NCI-H774 (cell line): Measurements from ENCODE around the gene SLC23A2.
A peak's percentile ranks its signal among the peaks of the same experiment; 100 is the strongest.
"Not testable (repeated sequence)": the region's sequence is repeated elsewhere in the genome, so short reads cannot be mapped to it uniquely, and the experiment has no call there.

Experiments
- DNase-seq: peaks from one replicate; lab custom pipeline; 2025; lab: John Stamatoyannopoulos, UW

SLC23A2 gene

GRCh38 chr20:5005326-5005725 is 4.0 kb upstream of the SLC23A2 start:
- no peak for DNase-seq

DNA sequence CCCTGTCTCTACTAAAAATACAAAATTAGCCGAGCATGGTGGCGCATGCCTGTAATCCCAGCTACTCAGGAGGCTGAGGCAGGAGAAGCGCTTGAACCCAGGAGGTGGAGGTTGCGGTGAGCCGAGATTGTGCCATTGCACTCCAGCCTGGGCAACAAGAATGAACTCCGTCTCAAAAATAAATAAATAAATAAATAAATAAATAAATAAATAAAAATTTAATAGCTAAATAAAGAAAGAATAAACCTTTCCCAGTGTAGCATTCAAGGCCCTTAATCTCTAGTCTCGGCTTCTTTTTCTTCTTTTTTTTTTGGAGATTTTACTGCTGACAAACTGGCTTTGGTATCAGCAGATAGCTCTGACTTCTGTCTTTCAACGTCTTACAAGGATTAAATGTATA is 3.5 kb upstream of the SLC23A2 start:
- not testable (repeated sequence) for DNase-seq

GRCh38 chr20:5003626-5004025 is 2.3 kb upstream of the SLC23A2 start:
- DNase-seq, result no peak

DNA sequence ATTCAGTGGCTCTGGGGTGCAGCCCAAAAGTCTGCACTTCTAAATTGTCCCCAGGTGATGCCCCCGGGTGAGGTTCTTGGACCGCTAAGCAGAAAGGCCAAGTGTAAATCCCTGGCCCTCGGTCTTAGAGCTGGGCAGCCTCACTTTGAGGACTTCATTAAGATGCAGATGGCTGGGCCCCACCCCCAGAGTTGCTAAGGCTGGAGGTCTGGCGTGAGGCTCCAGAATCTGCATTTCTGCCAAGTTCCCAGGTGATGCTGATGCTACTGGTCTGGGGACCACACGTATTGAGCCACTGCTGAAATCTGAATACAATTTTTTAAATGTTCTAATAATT is 735 bp upstream of the SLC23A2 start:
- DNase-seq, result no peak

- peak; percentile 1 for DNase-seq
Measured at GRCh38 chr20:5000263-5001173, 792 bp downstream of the SLC23A2 start.

GRCh38 chr20:4999788-5000187 is 1.5 kb downstream of the SLC23A2 start:
- peak; percentile 80 for DNase-seq

GRCh38 chr20:4998160-4998651 is 3.1 kb downstream of the SLC23A2 start:
- DNase-seq, result no peak

GRCh38 chr20:4997222-4997621 is 4.1 kb downstream of the SLC23A2 start:
- DNase-seq, result no peak

- no peak for DNase-seq
Measured at GRCh38 chr20:4989570-4989969, 11.7 kb downstream of the SLC23A2 start.

DNA sequence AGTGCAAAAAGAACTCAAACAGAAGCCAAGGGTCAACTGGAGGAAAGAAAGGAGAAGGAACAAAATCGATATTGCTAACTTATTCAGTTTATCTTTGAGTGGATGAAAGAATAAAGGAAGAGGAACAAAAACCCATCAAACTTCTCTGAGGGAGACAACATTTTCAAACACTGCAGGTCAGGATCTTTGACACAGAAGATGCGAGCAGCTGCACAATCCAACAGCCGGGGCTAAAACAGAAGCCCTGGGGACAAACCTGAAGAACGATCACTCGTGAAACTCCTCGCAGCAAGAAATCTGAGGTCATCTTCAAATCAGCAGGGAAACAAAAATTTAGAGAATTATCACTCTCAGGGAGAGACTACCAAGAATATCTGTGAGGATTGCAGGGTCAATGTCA is 14.2 kb downstream of the SLC23A2 start:
- no peak for DNase-seq

GRCh38 chr20:4985658-4986057 is 15.7 kb downstream of the SLC23A2 start:
- DNase-seq, result no peak

- DNase-seq, result no peak
Measured at GRCh38 chr20:4982281-4982680, 19.0 kb downstream of the SLC23A2 start.

DNA sequence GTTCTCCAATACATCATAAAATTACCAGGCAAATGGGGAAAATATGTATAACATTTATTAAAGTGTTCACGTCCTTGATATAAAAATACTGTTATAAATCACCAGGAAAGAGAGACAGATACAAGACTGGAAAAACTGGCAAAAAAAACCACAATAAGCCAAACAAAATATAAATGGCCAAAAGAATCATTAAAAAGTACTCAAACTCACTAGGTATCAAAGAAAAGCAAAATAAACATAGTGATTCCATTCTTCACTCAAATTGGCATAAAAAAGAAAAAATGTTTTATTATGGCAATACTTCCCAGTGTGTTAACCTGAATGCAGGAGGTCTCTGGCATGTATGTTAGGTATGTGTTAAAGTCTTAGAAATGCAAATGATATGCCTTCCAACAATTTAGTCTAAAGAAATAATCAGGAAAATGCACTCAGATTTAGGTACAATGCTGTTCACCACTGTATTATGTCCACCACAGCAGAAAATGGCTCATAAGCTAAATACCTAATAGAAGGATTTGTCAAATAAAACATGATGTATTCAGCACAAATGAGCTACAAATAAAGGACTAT is 21.4 kb downstream of the SLC23A2 start:
- no peak for DNase-seq

GRCh38 chr20:4978050-4978918 is 23.0 kb downstream of the SLC23A2 start:
- no peak for DNase-seq

GRCh38 chr20:4976014-4976413 is 25.3 kb downstream of the SLC23A2 start:
- not testable (repeated sequence) for DNase-seq

- no peak for DNase-seq
Measured at GRCh38 chr20:4973330-4974097, 27.8 kb downstream of the SLC23A2 start.

DNA sequence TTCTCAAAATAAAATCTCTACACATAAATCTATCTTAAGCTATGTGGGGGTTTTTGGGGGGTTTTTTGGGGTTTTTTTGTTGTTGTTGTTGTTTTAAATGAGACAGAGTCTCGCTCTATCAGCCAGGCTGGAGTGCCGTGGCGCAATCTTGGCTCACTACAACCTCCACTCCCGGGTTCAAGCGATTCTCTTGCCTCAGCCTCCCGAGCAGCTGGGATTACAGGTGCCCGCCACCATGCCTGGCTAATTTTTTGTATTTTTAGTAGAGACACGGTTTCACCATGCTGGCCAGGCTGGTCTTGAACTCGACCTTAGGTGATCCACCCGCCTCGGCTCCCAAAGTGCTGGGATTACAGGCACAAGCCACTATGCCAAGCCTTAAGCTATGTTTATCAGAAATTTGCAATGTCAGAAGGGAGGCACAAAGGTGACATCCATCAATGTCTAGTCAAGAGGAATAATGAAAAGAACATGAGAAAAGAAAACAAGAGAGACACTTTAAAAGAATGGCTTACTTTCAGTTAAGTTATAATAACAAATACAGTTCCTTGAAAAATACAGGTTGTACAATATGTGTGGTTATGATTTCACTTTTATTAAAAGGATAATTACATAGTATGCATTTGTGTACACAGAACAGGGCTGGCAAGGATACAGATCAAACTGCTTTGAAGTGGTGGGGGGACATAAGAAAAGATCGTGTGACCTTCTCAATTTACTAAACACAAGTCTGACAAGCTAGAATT is 28.6 kb downstream of the SLC23A2 start:
- DNase-seq, result no peak

DNA sequence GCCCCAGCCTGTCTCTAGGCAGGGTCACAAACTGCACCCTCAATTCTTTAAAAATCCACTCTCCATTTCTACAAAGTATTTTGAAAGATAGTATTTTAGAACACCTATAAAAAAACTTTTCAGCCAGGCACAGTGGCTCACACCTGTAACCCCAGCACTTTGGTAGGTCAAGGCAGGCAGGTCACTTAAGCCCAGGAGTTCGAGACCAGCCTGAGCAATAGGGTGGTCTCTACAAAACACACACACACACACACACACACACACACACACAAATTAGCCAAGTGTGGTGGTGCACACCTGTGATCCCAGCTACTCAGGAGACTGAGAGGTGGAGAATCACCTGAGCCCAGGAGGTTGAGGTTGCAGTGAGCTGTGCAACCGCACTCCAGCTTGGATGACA is 30.2 kb downstream of the SLC23A2 start:
- DNase-seq, result no peak

- DNase-seq, result no peak
Measured at GRCh38 chr20:4967752-4968477, 33.4 kb downstream of the SLC23A2 start.
